Ovary (tissue), 9 donors: ENCODE results near the gene JUND. TPM values are rescaled to one million over a fixed set of nuclear protein-coding genes. Genes with fewer than 3 reads are reported as not detected.

Experiments
- DNase-seq, 5 donors: peaks; one replicate each; pipeline ENCODE4 v3.0.0-alpha.2; 2019 to 2020
- H3K27ac ChIP-seq, 2 donors: fragments of 200-600 bp; one replicate each; pipeline versions ENCODE4 v1.5.1 to v1.8.0; 2019 to 2022
- H3K27me3 ChIP-seq: fragments of 200-600 bp; one replicate; pipeline ENCODE4 v1.8.0; 2022
- H3K36me3 ChIP-seq: fragments of 200-600 bp; sonication (generic); one replicate; pipeline ENCODE4 v1.5.1; 2019
- H3K4me1 ChIP-seq: one replicate; pipeline ENCODE4 v1.8.1; 2013; ENCODE audit warnings: mild to moderate bottlenecking, moderate library complexity; ENCODE audit not compliant: insufficient read depth
- H3K4me3 ChIP-seq: fragments of 200-600 bp; sonication (generic); one replicate; pipeline ENCODE4 v1.5.1; 2017
- H3K9me3 ChIP-seq, 2 donors: fragments of 200-600 bp in 1 of 2; sonication (generic) in 1 of 2; one replicate each; pipeline versions ENCODE4 v1.5.1 to v1.8.1; 2013 to 2019; ENCODE audit warnings: mild to moderate bottlenecking in 1 of 2, moderate library complexity in 1 of 2
- EP300 ChIP-seq: sonication (generic); formaldehyde crosslinking; IDR thresholded peaks from one replicate; pipeline ENCODE4 v1.6.1; 2017; ENCODE audit warnings: antibody characterized with exemption
- POLR2A ChIP-seq: fragments of 450-650 bp; IDR thresholded peaks from one replicate; pipeline ENCODE4 v1.6.1; 2017; ENCODE audit warnings: antibody characterized with exemption, mild to moderate bottlenecking, moderate library complexity
- WGBS, 3 donors: extraction: QIAGEN DNeasy Blood & Tissue Kit in 1 of 3; methylation state at CpG; one replicate each; pipeline versions ENCODE4 v1.1.5 to v1.1.7; 2013 to 2017; 5-methylcytosine and 5-hydroxymethylcytosine counted together
- intact Hi-C, 4 donors: fragments of 100-400 bp; cut with DNase I; formaldehyde crosslinking; loops; one replicate each; pipeline versions ENCODE4 v1.11.0 to v1.15.1; 2022 to 2023
- polyA plus RNA-seq, 2 donors: library from polyadenylated mRNA; stranded (reverse); fragments of 200-250 nt in 1 of 2; fragments of 350-450 nt in 1 of 2; fragmentation: Illumina TruSeq in 1 of 2; extraction: RNeasy Lipid Tissue Mini Kit (QIAGEN cat#74804) in 1 of 2; gene quantifications; one replicate each; pipeline ENCODE4 v1.2.3, GENCODE V29; 2013 to 2014
- total RNA-seq, 7 donors: library from RNA; depleted of rRNA in 2 of 7; stranded (reverse); fragments of >200 nt in 2 of 7; fragmentation: NEBNext Ultra II Directional in 3 of 7; extraction: Animal tissue kit (Norgen Biotek cat#: 25700) in 3 of 7; gene quantifications; one replicate each; pipeline versions ENCODE4 v1.1.0 to v1.2.4, GENCODE V29; 2016 to 2023
- TF ChIP-seq, protein P1 (sequence below), 3 donors: fragments of 450-650 bp in 2 of 3; fragments of 200-600 bp in 1 of 3; IDR thresholded peaks; one replicate each; pipeline versions ENCODE4 v1.5.1 to v1.8.0; 2016 to 2022; ENCODE audit warnings: antibody characterized with exemption in 3 of 3, mild to moderate bottlenecking in 1 of 3
- donor health status: DM: no; HTN: no; CAD: no; lungs with moderate emphysema.
- donor health status: DM: no; HTN: no; CAD: no.
- donor health status: Bipolar disorder and iron deficiency.
- donor health status: DM: yes; HTN: yes; CAD: no.
- donor health status: DM: no; HTN: no; CAD: no.
- donor health status: DM: yes; HTN: yes; CAD: no.

JUND gene
- total and polyA plus RNA-seq, 9 donors: 95.2 to 1,260 (median 412) TPM

DNA sequence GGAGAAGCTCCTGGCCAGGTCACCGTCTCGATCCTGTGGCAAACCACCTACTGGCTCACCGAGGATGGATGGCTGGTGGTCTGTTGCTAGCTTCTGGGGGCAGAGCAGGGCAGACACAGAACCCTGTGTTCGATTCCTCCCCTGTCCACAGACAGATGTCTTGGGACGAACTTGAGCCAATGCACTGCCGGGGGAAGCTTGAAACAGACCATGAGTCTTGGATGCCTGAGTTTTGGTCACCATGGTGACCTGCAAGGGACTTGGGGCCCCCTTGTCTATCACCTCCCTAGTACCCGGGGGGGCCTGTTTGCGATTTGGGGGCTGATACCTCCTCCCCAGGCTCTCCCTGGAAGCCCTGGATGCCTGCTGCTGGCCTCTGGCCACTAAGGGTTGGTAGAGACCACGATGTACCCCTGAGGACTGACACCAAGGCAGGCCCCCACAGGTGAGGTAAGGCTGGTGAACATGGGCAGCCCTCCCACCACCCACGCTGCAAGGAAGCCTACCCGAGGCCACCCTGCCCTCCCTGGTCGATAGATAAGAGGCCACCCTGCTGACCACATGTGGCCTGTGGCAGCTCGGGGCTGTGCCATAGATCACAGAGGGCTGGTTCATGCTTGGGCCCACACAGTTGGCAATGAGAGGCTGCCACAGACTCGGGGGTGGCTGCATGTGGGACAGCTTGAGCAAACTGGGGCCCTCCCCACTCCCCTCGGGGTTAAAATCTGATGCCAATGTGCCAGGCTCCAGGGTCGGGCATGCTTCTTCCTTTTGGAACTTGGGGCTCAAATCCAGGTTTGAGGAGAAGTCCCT is 17.9 kb downstream of the JUND start:
- Histone ChIP-seq H3K4me1 (no peaks in the 10 kb centered on the region), H3K9me3 (no peaks in the 10 kb centered on the region), H3K27me3 (no peaks in the 10 kb centered on the region), H3K36me3 (no peaks in the 10 kb centered on the region), H3K4me3 (no peak overlapping the region), H3K27ac (no peak overlapping the region)
- intact Hi-C loops: loop anchor here in 1 of 4 donors (10.0 kb wide), 1 partner anchor 49 kb away; no protein-coding TSS in a partner anchor
- DNase-seq: peak in 4 of 5 donors; percentile 9 to 37 (median 26)
- no peak for TF ChIP-seq POLR2A
- TF ChIP-seq, protein P1, sequence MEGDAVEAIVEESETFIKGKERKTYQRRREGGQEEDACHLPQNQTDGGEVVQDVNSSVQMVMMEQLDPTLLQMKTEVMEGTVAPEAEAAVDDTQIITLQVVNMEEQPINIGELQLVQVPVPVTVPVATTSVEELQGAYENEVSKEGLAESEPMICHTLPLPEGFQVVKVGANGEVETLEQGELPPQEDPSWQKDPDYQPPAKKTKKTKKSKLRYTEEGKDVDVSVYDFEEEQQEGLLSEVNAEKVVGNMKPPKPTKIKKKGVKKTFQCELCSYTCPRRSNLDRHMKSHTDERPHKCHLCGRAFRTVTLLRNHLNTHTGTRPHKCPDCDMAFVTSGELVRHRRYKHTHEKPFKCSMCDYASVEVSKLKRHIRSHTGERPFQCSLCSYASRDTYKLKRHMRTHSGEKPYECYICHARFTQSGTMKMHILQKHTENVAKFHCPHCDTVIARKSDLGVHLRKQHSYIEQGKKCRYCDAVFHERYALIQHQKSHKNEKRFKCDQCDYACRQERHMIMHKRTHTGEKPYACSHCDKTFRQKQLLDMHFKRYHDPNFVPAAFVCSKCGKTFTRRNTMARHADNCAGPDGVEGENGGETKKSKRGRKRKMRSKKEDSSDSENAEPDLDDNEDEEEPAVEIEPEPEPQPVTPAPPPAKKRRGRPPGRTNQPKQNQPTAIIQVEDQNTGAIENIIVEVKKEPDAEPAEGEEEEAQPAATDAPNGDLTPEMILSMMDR (IDR thresholded peaks at IDR 0.05): no peak
- TF ChIP-seq EP300: no peak
- WGBS, 3 donors: 73 to 82% (median 79%) methylated on average over 14 to 16 of the region's 16 CpGs

DNA sequence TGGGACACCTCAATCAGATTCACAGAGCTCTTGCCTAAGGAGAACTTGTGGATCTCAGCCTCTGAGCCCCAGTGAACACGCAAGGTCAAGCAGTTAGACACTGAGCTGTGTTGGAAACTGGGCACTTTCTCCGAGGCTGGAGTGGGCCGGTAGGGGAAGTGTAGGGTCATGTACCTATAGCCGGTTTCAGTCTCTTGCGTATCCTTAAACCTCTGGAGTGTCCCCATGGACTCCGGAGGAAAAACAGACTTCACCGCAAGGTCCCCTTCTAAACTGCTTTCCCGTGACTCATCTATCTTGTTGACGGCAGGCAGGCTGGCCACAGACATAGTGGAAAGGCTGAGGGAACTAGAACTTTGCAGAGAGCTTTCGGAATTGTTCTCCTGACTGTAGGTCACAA is 18.5 kb downstream of the JUND start:
- H3K4me1 ChIP-seq: no peaks in the 10 kb centered on the region
- peak in 2 of 5 donors; percentile 7 to 24 for DNase-seq
- H3K4me3 ChIP-seq: no peak overlapping the region
- TF ChIP-seq EP300 (no peak), POLR2A (no peak)
- TF ChIP-seq, protein P1 (IDR thresholded peaks at IDR 0.05): no peak
- H3K36me3 ChIP-seq: no peaks in the 10 kb centered on the region
- no peaks in the 10 kb centered on the region for H3K9me3 ChIP-seq
- intact Hi-C loops: loop anchor here in 1 of 4 donors (10.0 kb wide), 1 partner anchor 48 kb away; no protein-coding TSS in a partner anchor
- H3K27me3 ChIP-seq: no peaks in the 10 kb centered on the region
- 89 to 95% (median 90%) methylated on average over 10 of the region's 10 CpGs for WGBS, 3 donors
- no peak overlapping the region for H3K27ac ChIP-seq

DNA sequence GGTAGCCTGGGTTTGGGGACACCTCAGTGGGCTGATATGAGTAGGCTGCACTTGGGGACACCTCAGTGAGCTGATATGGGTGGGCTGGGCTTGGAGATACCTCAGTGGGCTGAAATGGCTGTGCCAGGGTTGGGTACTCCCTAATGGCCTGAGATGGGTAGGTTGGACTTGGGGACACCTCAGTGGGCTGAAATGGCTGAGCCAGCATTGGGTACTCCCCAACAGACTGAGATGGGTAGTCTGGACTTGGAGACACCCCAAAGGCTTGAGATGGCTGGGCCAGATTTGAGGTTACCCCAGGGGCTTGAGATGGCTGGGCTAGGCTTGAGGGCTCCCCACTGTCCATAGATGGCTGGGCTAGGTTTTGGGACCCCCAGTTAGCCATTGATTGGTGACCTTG is 19.3 kb downstream of the JUND start:
- H3K4me1 ChIP-seq: no peaks in the 10 kb centered on the region
- TF ChIP-seq, protein P1 (IDR thresholded peaks at IDR 0.05): no peak
- H3K27me3 ChIP-seq: no peaks in the 10 kb centered on the region
- no peaks in the 10 kb centered on the region for H3K9me3 ChIP-seq
- intact Hi-C loops: loop anchor here in 1 of 4 donors (10.0 kb wide), 1 partner anchor 47 kb away; no protein-coding TSS in a partner anchor
- no peak overlapping the region for H3K27ac ChIP-seq
- no peak overlapping the region for H3K4me3 ChIP-seq
- peak in 1 of 5 donors; percentile 23 for DNase-seq
- H3K36me3 ChIP-seq: no peaks in the 10 kb centered on the region

DNA sequence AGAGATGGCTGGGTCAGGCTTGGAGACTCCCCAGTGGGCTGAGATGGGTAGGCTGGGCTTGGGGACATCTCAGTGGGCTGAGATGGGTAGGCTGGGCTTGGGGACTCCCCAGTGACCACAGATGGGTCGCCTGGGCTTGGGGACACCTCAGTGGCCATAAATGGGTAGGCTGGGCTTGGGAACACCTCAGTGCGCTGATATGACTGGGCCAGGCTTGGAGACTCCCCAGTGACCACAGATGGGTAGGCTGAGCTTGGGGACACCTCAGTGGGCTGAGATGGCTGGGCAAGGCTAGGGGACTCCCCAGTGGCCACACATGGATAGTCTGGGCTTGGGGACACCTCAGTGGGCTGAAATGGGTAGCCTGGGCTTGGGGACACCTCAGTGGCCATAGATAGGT is 19.9 kb downstream of the JUND start:
- no peaks in the 10 kb centered on the region for H3K4me1 ChIP-seq
- no peak for DNase-seq
- H3K27ac ChIP-seq: no peak overlapping the region
- H3K9me3 ChIP-seq: no peaks in the 10 kb centered on the region
- no peaks in the 10 kb centered on the region for H3K36me3 ChIP-seq
- WGBS, 3 donors: 94 to 98% (median 94%) methylated on average over 2 of the region's 2 CpGs
- no peaks in the 10 kb centered on the region for H3K27me3 ChIP-seq
- intact Hi-C loops: loop anchor here in 1 of 4 donors (10.0 kb wide), 1 partner anchor 47 kb away; no protein-coding TSS in a partner anchor
- no peak overlapping the region for H3K4me3 ChIP-seq
- no peak for TF ChIP-seq EP300
- TF ChIP-seq, protein P1 (IDR thresholded peaks at IDR 0.05): no peak
- no peak for TF ChIP-seq POLR2A
